HCT116 (cell line): ENCODE data around the gene CSAD. TPM values are rescaled to one million over a fixed set of nuclear protein-coding genes. Genes with fewer than 3 reads are reported as not detected.

Source experiments
- ATAC-seq: fragments of 200-7000 bp; cut with Tn5 transposase; 2 replicates; pipeline ENCODE4 v1.9.1; 2020; ENCODE audit warnings: mild to moderate bottlenecking, moderate library complexity
- BruUV-seq: library from RNA; stranded (reverse); fragments of 400-500 nt; replicated peaks from 2 replicates; lab custom pipeline; 2021; lab: Mats Ljungman, UMichigan
- CTCF ChIA-PET: fragments of 300-600 bp; sonication (Branson Sonifier 250); formaldehyde crosslinking; loops from one replicate; lab custom pipeline; 2021; ENCODE audit warnings: antibody characterized with exemption; lab: Charles Lee
- POLR2A ChIA-PET: fragments of 300-600, 350-600 bp; sonication (Branson Sonifier 250); formaldehyde crosslinking; loops from one replicate; lab custom pipeline; 2021; ENCODE audit warnings: antibody characterized with exemption; lab: Charles Lee
- RAD21 ChIA-PET, 2 experiments: fragments of 300-600 bp; sonication (Branson Sonifier 250); formaldehyde crosslinking; loops; one replicate each; lab custom pipeline; 2023; ENCODE audit warnings: low total read pairs in 2 of 2; ENCODE audit not compliant: uncharacterized antibody in 2 of 2, unreplicated experiment in 2 of 2, low non-redundant PET in 1 of 2; lab: Charles Lee
- DNase-seq: peaks from one replicate; pipeline ENCODE4 v3.0.0-alpha.2; 2010; ENCODE audit warnings: low read depth, low spot score
- H2AFZ ChIP-seq: fragments of 200-600 bp; shearing (Covaris generic), sonication (generic); 2 replicates; pipeline ENCODE4 v1.6.1; 2017; ENCODE audit warnings: low read depth, mixed run types, mixed read lengths, antibody characterized with exemption, low read length; ENCODE audit not compliant: poor library complexity, severe bottlenecking
- H3K27ac ChIP-seq: 2 replicates; pipeline ENCODE4 v1.5.1; 2012; ENCODE audit warnings: low read depth, low read length
- H3K27me3 ChIP-seq: fragments of 200-600 bp; sonication (generic); 2 replicates; pipeline ENCODE4 v1.6.1; 2016; ENCODE audit warnings: mixed run types, low read length, mixed read lengths; ENCODE audit not compliant: insufficient read depth
- H3K36me3 ChIP-seq, 2 experiments: fragments of 200-500 bp in 1 of 2; fragments of 200-600 bp in 1 of 2; sonication (Bioruptor generic) in 1 of 2; sonication (generic) in 1 of 2; 2 replicates each; pipeline versions ENCODE4 v1.5.1 to v1.6.1; 2014 to 2016; ENCODE audit warnings: low read length in 2 of 2, inconsistent platforms in 1 of 2, mixed read lengths in 1 of 2, mixed run types in 1 of 2; ENCODE audit not compliant: insufficient read depth in 2 of 2, control insufficient read depth in 1 of 2
- H3K4me1 ChIP-seq, 2 experiments: fragments of 200-600 bp in 1 of 2; sonication (generic) in 1 of 2; 2 replicates each; pipeline versions ENCODE4 v1.5.1 to v1.6.1; 2012 to 2017; ENCODE audit warnings: low read length in 2 of 2, inconsistent platforms in 1 of 2, mild to moderate bottlenecking in 1 of 2, mixed read lengths in 1 of 2, mixed run types in 1 of 2, moderate library complexity in 1 of 2; ENCODE audit not compliant: insufficient read depth in 2 of 2, control insufficient read depth in 1 of 2
- H3K4me2 ChIP-seq: fragments of 200-600 bp; sonication (generic); 2 replicates; pipeline ENCODE4 v1.6.1; 2017; ENCODE audit warnings: mixed run types, low read length, mixed read lengths
- H3K4me3 ChIP-seq, 2 experiments: fragments of 200-600 bp in 1 of 2; sonication (generic) in 1 of 2; replicated peaks in 1 of 2; 2 replicates each; pipeline ENCODE4 v1.5.1; 2011 to 2016; ENCODE audit warnings: low read length in 2 of 2, control low read depth in 1 of 2, low read depth in 1 of 2, mild to moderate bottlenecking in 1 of 2, mixed read lengths in 1 of 2, mixed run types in 1 of 2
- H3K79me2 ChIP-seq: fragments of 200-600 bp; sonication (generic); 2 replicates; pipeline ENCODE4 v1.6.1; 2017; ENCODE audit warnings: mild to moderate bottlenecking, mixed run types, low read length, moderate library complexity, mixed read lengths; ENCODE audit not compliant: insufficient read depth
- H3K9ac ChIP-seq: fragments of 200-600 bp; sonication (generic); 2 replicates; pipeline ENCODE4 v1.6.1; 2016; ENCODE audit warnings: low read length, mixed read lengths
- H3K9me2 ChIP-seq: fragments of 200-600 bp; sonication (generic), shearing (Covaris generic); 2 replicates; pipeline ENCODE4 v1.6.1; 2017; ENCODE audit warnings: mixed run types, mild to moderate bottlenecking, moderate library complexity; ENCODE audit not compliant: insufficient read depth
- H3K9me3 ChIP-seq, 2 experiments: fragments of 200-500 bp in 1 of 2; fragments of 200-600 bp in 1 of 2; sonication (Bioruptor generic) in 1 of 2; sonication (generic) in 1 of 2; 2 replicates each; pipeline ENCODE4 v1.6.1; 2014 to 2017; ENCODE audit warnings: low read length in 2 of 2, mixed read lengths in 2 of 2, inconsistent platforms in 1 of 2, low read depth in 1 of 2, mild to moderate bottlenecking in 1 of 2, mixed run types in 1 of 2, moderate library complexity in 1 of 2; ENCODE audit not compliant: control insufficient read depth in 1 of 2, insufficient read depth in 1 of 2
- H4K20me1 ChIP-seq: fragments of 200-600 bp; sonication (generic), shearing (Covaris generic); 2 replicates; pipeline ENCODE4 v1.6.1; 2017; ENCODE audit warnings: mixed run types, mild to moderate bottlenecking, moderate library complexity; ENCODE audit not compliant: insufficient read depth
- EGR1 ChIP-seq: IDR thresholded peaks from 2 replicates; pipeline ENCODE4 v1.6.1; 2012; ENCODE audit warnings: low read depth
- ELF1 ChIP-seq: IDR thresholded peaks from 2 replicates; pipeline ENCODE4 v1.6.1; 2012; ENCODE audit warnings: low read depth, borderline replicate concordance
- EZH2 ChIP-seq: fragments of 200-600 bp; sonication (generic); IDR thresholded peaks from 2 replicates; pipeline ENCODE4 v1.6.1; 2017; ENCODE audit warnings: antibody characterized with exemption, mixed run types
- FOSL1 ChIP-seq: IDR thresholded peaks from 2 replicates; pipeline ENCODE4 v1.6.1; 2012; ENCODE audit warnings: low read depth
- JUND ChIP-seq: IDR thresholded peaks from 2 replicates; pipeline ENCODE4 v1.6.1; 2012
- POLR2A ChIP-seq: IDR thresholded peaks from 2 replicates; pipeline ENCODE4 v1.7.0; 2011; ENCODE audit warnings: borderline replicate concordance; ENCODE audit not compliant: insufficient read depth, insufficient read length; ENCODE audit errors: extremely low read depth
- SIN3A ChIP-seq: IDR thresholded peaks from 2 replicates; pipeline ENCODE4 v1.6.1; 2012; ENCODE audit warnings: low read depth
- SP1 ChIP-seq: IDR thresholded peaks from 2 replicates; pipeline ENCODE4 v1.6.1; 2012; ENCODE audit warnings: low read depth
- SRF ChIP-seq: IDR thresholded peaks from 2 replicates; pipeline ENCODE4 v1.6.1; 2012; ENCODE audit warnings: low read depth
- TCF7L2 ChIP-seq: IDR thresholded peaks from 2 replicates; pipeline ENCODE4 v1.7.0; 2011; ENCODE audit warnings: borderline replicate concordance, inconsistent platforms; ENCODE audit not compliant: insufficient read depth, insufficient read length; ENCODE audit errors: extremely low read depth
- ZFX ChIP-seq: fragments of 450-650 bp; IDR thresholded peaks from 2 replicates; pipeline ENCODE4 v1.6.1; 2017
- intact Hi-C: fragments of 100-400 bp; cut with micrococcal nuclease; formaldehyde crosslinking; loops from 2 replicates; pipeline ENCODE4 v1.10.0; 2022
- total RNA-seq: library from RNA; stranded (reverse); gene quantifications from one replicate; pipeline ENCODE4 v1.2.1, GENCODE V29; 2021; ENCODE audit not compliant: unreplicated experiment
- TF ChIP-seq, protein P1 (sequence below): IDR thresholded peaks from 2 replicates; pipeline ENCODE4 v1.6.1; 2012; ENCODE audit warnings: low read depth
- TF ChIP-seq, protein P2 (sequence below), 3 experiments: fragments of 200-600 bp in 1 of 3; sonication (generic) in 1 of 3; IDR thresholded peaks in 2 of 3; conservative IDR thresholded peaks in 1 of 3; 2 replicates each; pipeline ENCODE4 v1.5.1; 2012 to 2017; ENCODE audit warnings: low read depth in 2 of 3, low read length in 2 of 3, antibody characterized with exemption in 1 of 3, borderline replicate concordance in 1 of 3, control low read depth in 1 of 3, mild to moderate bottlenecking in 1 of 3, mixed read lengths in 1 of 3, mixed run types in 1 of 3, moderate library complexity in 1 of 3; ENCODE audit not compliant: insufficient read depth in 1 of 3
- TF ChIP-seq, protein P3 (sequence below): IDR thresholded peaks from 2 replicates; pipeline ENCODE4 v1.6.1; 2011; ENCODE audit warnings: mild to moderate bottlenecking, low read length, moderate library complexity; ENCODE audit not compliant: insufficient replicate concordance; ENCODE audit errors: extremely low read depth
- TF ChIP-seq, protein P4 (sequence below): IDR thresholded peaks from 2 replicates; pipeline ENCODE4 v1.6.1; 2012
- TF ChIP-seq, protein P5 (sequence below): IDR thresholded peaks from 2 replicates; pipeline ENCODE4 v1.6.1; 2012

The CSAD gene
- total RNA-seq, 1 experiment from 2014 or later: 20.3 TPM

DNA sequence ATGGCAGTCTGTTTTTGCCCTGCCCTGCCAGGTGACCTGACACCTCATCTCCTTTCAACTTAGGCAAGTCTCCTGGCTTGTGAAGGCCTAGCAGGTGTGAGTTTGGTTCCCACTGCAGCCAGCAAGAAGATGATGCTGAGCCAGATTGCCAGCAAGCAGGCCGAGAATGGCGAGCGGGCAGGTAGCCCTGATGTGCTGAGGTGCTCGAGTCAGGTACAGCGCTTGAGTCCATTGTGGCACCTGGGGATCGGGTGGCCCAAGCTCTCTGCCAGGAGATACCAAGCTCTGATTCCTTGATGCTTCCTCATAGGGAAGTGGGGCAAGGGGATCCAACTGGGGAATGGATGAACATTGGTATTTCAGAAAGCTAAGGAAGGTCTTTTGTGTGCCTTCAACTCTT lies 4.1 kb upstream of the CSAD start (continued):
- TF ChIP-seq EGR1 (no peak), SP1 (no peak)
- TF ChIP-seq, protein P1, sequence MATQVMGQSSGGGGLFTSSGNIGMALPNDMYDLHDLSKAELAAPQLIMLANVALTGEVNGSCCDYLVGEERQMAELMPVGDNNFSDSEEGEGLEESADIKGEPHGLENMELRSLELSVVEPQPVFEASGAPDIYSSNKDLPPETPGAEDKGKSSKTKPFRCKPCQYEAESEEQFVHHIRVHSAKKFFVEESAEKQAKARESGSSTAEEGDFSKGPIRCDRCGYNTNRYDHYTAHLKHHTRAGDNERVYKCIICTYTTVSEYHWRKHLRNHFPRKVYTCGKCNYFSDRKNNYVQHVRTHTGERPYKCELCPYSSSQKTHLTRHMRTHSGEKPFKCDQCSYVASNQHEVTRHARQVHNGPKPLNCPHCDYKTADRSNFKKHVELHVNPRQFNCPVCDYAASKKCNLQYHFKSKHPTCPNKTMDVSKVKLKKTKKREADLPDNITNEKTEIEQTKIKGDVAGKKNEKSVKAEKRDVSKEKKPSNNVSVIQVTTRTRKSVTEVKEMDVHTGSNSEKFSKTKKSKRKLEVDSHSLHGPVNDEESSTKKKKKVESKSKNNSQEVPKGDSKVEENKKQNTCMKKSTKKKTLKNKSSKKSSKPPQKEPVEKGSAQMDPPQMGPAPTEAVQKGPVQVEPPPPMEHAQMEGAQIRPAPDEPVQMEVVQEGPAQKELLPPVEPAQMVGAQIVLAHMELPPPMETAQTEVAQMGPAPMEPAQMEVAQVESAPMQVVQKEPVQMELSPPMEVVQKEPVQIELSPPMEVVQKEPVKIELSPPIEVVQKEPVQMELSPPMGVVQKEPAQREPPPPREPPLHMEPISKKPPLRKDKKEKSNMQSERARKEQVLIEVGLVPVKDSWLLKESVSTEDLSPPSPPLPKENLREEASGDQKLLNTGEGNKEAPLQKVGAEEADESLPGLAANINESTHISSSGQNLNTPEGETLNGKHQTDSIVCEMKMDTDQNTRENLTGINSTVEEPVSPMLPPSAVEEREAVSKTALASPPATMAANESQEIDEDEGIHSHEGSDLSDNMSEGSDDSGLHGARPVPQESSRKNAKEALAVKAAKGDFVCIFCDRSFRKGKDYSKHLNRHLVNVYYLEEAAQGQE: no peak

DNA sequence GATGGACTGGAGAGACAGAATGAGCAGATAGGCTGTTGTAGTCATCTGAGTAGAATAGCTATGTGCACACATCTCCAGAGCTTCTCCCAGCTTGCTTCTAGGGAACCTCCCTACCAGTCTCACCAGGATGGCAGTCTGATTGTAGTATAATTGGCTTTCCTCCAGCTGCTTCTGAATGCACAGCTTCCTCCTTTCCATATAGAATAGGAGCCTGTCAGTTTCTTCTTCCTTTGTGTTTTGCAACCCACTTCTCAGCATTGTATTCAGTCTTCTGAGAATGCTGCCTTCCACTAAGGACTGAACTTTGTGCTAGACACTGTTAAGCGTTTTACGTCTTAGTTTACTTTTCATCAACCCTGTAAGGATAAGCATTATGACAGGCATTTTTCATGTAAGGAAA lies 2.2 kb upstream of the CSAD start:
- intact Hi-C loops: no loop called here
- CTCF ChIA-PET: no interaction called here
- RAD21 ChIA-PET: no interaction called here
- POLR2A ChIA-PET: no interaction called here
- no peak overlapping the region for H3K4me3 ChIP-seq
- ATAC-seq (no peak), DNase-seq (no peak)
- H3K4me2 ChIP-seq: no peak overlapping the region
- no peaks in the 10 kb centered on the region for H3K9me2 ChIP-seq
- H4K20me1 ChIP-seq: no peaks in the 10 kb centered on the region
- no peak overlapping the region for H2AFZ ChIP-seq
- no TSS peak for BruUV-seq
- no peak overlapping the region for H3K9ac ChIP-seq
- H3K79me2 ChIP-seq: peaks cover 34% of the 10 kb centered on the region
- peaks cover 45 to 52% of the 10 kb centered on the region in 2 experiments; a peak in 3 of 4 replicates for H3K36me3 ChIP-seq
- no peak overlapping the region for H3K27ac ChIP-seq
- H3K27me3 ChIP-seq: no peaks in the 10 kb centered on the region
- peaks cover 15 to 27% of the 10 kb centered on the region in 2 experiments for H3K4me1 ChIP-seq
- no peaks in the 10 kb centered on the region for H3K9me3 ChIP-seq
- TF ChIP-seq EGR1 (no peak), SP1 (no peak), SIN3A (no peak), ZFX (no peak), FOSL1 (no peak), EZH2 (no peak), POLR2A (no peak), TCF7L2 (no peak), JUND (no peak), SRF (no peak), ELF1 (no peak)
- TF ChIP-seq, protein P2, sequence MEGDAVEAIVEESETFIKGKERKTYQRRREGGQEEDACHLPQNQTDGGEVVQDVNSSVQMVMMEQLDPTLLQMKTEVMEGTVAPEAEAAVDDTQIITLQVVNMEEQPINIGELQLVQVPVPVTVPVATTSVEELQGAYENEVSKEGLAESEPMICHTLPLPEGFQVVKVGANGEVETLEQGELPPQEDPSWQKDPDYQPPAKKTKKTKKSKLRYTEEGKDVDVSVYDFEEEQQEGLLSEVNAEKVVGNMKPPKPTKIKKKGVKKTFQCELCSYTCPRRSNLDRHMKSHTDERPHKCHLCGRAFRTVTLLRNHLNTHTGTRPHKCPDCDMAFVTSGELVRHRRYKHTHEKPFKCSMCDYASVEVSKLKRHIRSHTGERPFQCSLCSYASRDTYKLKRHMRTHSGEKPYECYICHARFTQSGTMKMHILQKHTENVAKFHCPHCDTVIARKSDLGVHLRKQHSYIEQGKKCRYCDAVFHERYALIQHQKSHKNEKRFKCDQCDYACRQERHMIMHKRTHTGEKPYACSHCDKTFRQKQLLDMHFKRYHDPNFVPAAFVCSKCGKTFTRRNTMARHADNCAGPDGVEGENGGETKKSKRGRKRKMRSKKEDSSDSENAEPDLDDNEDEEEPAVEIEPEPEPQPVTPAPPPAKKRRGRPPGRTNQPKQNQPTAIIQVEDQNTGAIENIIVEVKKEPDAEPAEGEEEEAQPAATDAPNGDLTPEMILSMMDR (IDR thresholded peaks at IDR 0.05 in 2 of 3, conservative IDR thresholded peaks at IDR 0.05 in 1 of 3; ENCODE audit: borderline replicate concordance in 1 of 3, insufficient read depth in 1 of 3, low read depth in 2 of 3, low read length in 2 of 3): no peak
- TF ChIP-seq, protein P3, sequence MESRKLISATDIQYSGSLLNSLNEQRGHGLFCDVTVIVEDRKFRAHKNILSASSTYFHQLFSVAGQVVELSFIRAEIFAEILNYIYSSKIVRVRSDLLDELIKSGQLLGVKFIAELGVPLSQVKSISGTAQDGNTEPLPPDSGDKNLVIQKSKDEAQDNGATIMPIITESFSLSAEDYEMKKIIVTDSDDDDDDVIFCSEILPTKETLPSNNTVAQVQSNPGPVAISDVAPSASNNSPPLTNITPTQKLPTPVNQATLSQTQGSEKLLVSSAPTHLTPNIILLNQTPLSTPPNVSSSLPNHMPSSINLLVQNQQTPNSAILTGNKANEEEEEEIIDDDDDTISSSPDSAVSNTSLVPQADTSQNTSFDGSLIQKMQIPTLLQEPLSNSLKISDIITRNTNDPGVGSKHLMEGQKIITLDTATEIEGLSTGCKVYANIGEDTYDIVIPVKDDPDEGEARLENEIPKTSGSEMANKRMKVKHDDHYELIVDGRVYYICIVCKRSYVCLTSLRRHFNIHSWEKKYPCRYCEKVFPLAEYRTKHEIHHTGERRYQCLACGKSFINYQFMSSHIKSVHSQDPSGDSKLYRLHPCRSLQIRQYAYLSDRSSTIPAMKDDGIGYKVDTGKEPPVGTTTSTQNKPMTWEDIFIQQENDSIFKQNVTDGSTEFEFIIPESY: no peak
- TF ChIP-seq, protein P4, sequence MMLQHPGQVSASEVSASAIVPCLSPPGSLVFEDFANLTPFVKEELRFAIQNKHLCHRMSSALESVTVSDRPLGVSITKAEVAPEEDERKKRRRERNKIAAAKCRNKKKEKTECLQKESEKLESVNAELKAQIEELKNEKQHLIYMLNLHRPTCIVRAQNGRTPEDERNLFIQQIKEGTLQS: no peak
- TF ChIP-seq, protein P5, sequence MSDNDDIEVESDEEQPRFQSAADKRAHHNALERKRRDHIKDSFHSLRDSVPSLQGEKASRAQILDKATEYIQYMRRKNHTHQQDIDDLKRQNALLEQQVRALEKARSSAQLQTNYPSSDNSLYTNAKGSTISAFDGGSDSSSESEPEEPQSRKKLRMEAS: no peak
- TF ChIP-seq, all 23 proteins: peak for 0
